Uterus (tissue), 2 donors: ENCODE measurements around the gene FGF21.

Experiments used
- POLR2A ChIP-seq, 2 donors: fragments of 450-650 bp; IDR thresholded peaks; one replicate each; pipeline ENCODE4 v1.6.1; 2016; ENCODE audit warnings: antibody characterized with exemption in 2 of 2, mild to moderate bottlenecking in 1 of 2, moderate library complexity in 1 of 2
- TF ChIP-seq, protein P1 (sequence below), 4 experiments: fragments of 200-600 bp in 2 of 4; fragments of 450-650 bp in 2 of 4; sonication (generic) in 2 of 4; IDR thresholded peaks; one replicate each; pipeline ENCODE4 v1.5.1; 2016 to 2019; ENCODE audit warnings: antibody characterized with exemption in 4 of 4, mild to moderate bottlenecking in 2 of 4, moderate library complexity in 1 of 4

DNA sequence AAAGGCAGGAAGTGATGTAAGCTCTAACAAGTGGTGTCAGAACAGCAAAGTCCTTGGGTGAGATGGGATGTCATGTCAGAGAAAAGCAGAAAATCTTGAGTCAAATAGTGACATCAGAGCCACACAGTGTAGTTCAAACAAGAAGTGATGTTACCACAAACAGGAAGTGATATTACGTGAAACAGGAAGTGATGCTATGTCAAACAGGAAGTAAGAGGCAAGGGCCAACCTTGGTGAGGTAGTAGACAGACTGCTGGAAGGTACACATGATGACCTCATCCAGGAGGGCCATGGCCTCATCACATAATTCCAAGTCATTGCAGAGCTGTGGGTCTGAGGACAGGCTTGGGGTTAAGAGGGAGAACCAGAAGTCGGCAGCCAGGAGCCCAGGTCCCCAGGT is 28.8 kb upstream of the FGF21 start:
- TF ChIP-seq, protein P1, sequence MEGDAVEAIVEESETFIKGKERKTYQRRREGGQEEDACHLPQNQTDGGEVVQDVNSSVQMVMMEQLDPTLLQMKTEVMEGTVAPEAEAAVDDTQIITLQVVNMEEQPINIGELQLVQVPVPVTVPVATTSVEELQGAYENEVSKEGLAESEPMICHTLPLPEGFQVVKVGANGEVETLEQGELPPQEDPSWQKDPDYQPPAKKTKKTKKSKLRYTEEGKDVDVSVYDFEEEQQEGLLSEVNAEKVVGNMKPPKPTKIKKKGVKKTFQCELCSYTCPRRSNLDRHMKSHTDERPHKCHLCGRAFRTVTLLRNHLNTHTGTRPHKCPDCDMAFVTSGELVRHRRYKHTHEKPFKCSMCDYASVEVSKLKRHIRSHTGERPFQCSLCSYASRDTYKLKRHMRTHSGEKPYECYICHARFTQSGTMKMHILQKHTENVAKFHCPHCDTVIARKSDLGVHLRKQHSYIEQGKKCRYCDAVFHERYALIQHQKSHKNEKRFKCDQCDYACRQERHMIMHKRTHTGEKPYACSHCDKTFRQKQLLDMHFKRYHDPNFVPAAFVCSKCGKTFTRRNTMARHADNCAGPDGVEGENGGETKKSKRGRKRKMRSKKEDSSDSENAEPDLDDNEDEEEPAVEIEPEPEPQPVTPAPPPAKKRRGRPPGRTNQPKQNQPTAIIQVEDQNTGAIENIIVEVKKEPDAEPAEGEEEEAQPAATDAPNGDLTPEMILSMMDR (IDR thresholded peaks at IDR 0.05) = no peak
- TF ChIP-seq POLR2A (IDR thresholded peaks at IDR 0.05) = no peak
